ENCODE results near the gene OSBPL10.

DNA sequence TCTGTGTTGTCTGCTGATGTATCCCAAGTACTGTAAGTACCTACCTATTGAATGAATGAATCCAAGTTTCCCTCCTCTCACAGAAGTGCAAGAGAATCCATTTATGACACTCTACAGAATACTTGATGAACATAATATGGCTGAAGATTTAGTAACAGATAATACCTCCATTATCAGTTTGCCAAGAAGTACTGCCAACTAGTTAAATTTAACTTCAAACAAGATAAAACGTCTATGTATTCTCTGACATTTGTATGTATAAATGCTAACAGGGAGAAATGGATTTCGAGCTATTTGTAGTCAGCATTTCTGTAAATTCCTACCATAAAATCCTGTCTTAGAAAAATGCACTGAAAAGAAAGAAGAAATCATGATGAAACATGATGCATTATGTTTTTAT lies 230.7 kb downstream of the OSBPL10 start:
- TF ChIP-seq, protein P1, sequence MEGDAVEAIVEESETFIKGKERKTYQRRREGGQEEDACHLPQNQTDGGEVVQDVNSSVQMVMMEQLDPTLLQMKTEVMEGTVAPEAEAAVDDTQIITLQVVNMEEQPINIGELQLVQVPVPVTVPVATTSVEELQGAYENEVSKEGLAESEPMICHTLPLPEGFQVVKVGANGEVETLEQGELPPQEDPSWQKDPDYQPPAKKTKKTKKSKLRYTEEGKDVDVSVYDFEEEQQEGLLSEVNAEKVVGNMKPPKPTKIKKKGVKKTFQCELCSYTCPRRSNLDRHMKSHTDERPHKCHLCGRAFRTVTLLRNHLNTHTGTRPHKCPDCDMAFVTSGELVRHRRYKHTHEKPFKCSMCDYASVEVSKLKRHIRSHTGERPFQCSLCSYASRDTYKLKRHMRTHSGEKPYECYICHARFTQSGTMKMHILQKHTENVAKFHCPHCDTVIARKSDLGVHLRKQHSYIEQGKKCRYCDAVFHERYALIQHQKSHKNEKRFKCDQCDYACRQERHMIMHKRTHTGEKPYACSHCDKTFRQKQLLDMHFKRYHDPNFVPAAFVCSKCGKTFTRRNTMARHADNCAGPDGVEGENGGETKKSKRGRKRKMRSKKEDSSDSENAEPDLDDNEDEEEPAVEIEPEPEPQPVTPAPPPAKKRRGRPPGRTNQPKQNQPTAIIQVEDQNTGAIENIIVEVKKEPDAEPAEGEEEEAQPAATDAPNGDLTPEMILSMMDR (IDR thresholded peaks at IDR 0.05; ENCODE audit: low read depth, low read length) = no peak
- no peak for TF ChIP-seq EZH2phosphoT487 (IDR thresholded peaks at IDR 0.05; ENCODE audit: low read depth)
